Uterus (tissue), 4 donors: ENCODE data around the gene MVP. TPM values are rescaled to one million over a fixed set of nuclear protein-coding genes. Genes with fewer than 3 reads are reported as not detected.

Experiments
- DNase-seq, 2 donors: peaks; one replicate each; pipeline ENCODE4 v3.0.0-alpha.2; 2019 to 2020
- H3K27ac ChIP-seq, 2 donors: fragments of 200-600 bp; sonication (generic); 1 replicate in 1 of 2; 2 replicates in 1 of 2; pipeline ENCODE4 v1.5.1; 2016 to 2018
- H3K27me3 ChIP-seq, 2 donors: fragments of 200-600 bp; sonication (generic); one replicate each; pipeline ENCODE4 v1.5.1; 2018 to 2019; ENCODE audit warnings: control low read depth in 1 of 2
- H3K36me3 ChIP-seq, 2 donors: fragments of 200-600 bp; sonication (generic); one replicate each; pipeline ENCODE4 v1.5.1; 2019; ENCODE audit warnings: control low read depth in 1 of 2
- H3K4me1 ChIP-seq, 2 donors: fragments of 200-600 bp; sonication (generic); one replicate each; pipeline ENCODE4 v1.5.1; 2018 to 2019; ENCODE audit warnings: control low read depth in 1 of 2
- H3K4me3 ChIP-seq, 2 donors: fragments of 200-600 bp; sonication (generic); 1 replicate in 1 of 2; 2 replicates in 1 of 2; pipeline ENCODE4 v1.5.1; 2018 to 2019; ENCODE audit warnings: mild to moderate bottlenecking in 1 of 2
- H3K9me3 ChIP-seq, 2 donors: fragments of 200-600 bp; sonication (generic); one replicate each; pipeline ENCODE4 v1.5.1; 2019; ENCODE audit warnings: control low read depth in 1 of 2
- POLR2A ChIP-seq, 2 donors: fragments of 450-650 bp; IDR thresholded peaks; one replicate each; pipeline ENCODE4 v1.6.1; 2016; ENCODE audit warnings: antibody characterized with exemption in 2 of 2, mild to moderate bottlenecking in 1 of 2, moderate library complexity in 1 of 2
- intact Hi-C: fragments of 100-400 bp; cut with DNase I; formaldehyde crosslinking; loops from one replicate; pipeline ENCODE4 v1.15.1; 2023; ENCODE audit warnings: low total_unique reads
- total RNA-seq, 4 donors: library from RNA; depleted of rRNA in 3 of 4; stranded (reverse); fragments of >200 nt in 3 of 4; gene quantifications; one replicate each; pipeline versions ENCODE4 v1.1.0 to v1.2.4, GENCODE V29; 2014 to 2023
- TF ChIP-seq, protein P1 (sequence below), 4 experiments: fragments of 200-600 bp in 2 of 4; fragments of 450-650 bp in 2 of 4; sonication (generic) in 2 of 4; IDR thresholded peaks; one replicate each; pipeline ENCODE4 v1.5.1; 2016 to 2019; ENCODE audit warnings: antibody characterized with exemption in 4 of 4, mild to moderate bottlenecking in 2 of 4, moderate library complexity in 1 of 4
- donor health status: DM: yes; HTN: yes; CAD: no.

MVP gene
- total RNA-seq, 4 donors from 2014 or later: 38.4 to 132 (median 67.4) TPM

- TF ChIP-seq POLR2A (IDR thresholded peaks at IDR 0.05): no peak
- TF ChIP-seq, protein P1, sequence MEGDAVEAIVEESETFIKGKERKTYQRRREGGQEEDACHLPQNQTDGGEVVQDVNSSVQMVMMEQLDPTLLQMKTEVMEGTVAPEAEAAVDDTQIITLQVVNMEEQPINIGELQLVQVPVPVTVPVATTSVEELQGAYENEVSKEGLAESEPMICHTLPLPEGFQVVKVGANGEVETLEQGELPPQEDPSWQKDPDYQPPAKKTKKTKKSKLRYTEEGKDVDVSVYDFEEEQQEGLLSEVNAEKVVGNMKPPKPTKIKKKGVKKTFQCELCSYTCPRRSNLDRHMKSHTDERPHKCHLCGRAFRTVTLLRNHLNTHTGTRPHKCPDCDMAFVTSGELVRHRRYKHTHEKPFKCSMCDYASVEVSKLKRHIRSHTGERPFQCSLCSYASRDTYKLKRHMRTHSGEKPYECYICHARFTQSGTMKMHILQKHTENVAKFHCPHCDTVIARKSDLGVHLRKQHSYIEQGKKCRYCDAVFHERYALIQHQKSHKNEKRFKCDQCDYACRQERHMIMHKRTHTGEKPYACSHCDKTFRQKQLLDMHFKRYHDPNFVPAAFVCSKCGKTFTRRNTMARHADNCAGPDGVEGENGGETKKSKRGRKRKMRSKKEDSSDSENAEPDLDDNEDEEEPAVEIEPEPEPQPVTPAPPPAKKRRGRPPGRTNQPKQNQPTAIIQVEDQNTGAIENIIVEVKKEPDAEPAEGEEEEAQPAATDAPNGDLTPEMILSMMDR (IDR thresholded peaks at IDR 0.05): no peak
- Histone ChIP-seq H3K4me3 (no peak overlapping the region), H3K27ac (no peak overlapping the region), H3K36me3 (no peaks in the 10 kb centered on the region), H3K27me3 (no peaks in the 10 kb centered on the region), H3K4me1 (no peaks in the 10 kb centered on the region), H3K9me3 (no peaks in the 10 kb centered on the region)
- intact Hi-C loops: no loop called here
- DNase-seq: no peak
Observed at GRCh38 chr16:29834079-29834478, 13.8 kb downstream of the MVP start.

GRCh38 chr16:29835926-29836325, 15.7 kb downstream of the MVP start:
- no peaks in the 10 kb centered on the region for H3K4me1 ChIP-seq
- H3K9me3 ChIP-seq: no peaks in the 10 kb centered on the region
- DNase-seq: no peak
- TF ChIP-seq, protein P1 (IDR thresholded peaks at IDR 0.05): no peak
- no peak for TF ChIP-seq POLR2A (IDR thresholded peaks at IDR 0.05)
- no peak overlapping the region for H3K4me3 ChIP-seq
- H3K27me3 ChIP-seq: no peaks in the 10 kb centered on the region
- no peaks in the 10 kb centered on the region for H3K36me3 ChIP-seq
- intact Hi-C loops: no loop called here
- H3K27ac ChIP-seq: no peak overlapping the region

GRCh38 chr16:29836623-29837022, 16.4 kb downstream of the MVP start:
- no peak overlapping the region for H3K4me3 ChIP-seq
- H3K9me3 ChIP-seq: no peaks in the 10 kb centered on the region
- H3K4me1 ChIP-seq: no peaks in the 10 kb centered on the region
- no peaks in the 10 kb centered on the region for H3K27me3 ChIP-seq
- H3K36me3 ChIP-seq: no peaks in the 10 kb centered on the region
- H3K27ac ChIP-seq: no peak overlapping the region
- DNase-seq: no peak
- intact Hi-C loops: no loop called here
- TF ChIP-seq, protein P1 (IDR thresholded peaks at IDR 0.05): no peak

DNA sequence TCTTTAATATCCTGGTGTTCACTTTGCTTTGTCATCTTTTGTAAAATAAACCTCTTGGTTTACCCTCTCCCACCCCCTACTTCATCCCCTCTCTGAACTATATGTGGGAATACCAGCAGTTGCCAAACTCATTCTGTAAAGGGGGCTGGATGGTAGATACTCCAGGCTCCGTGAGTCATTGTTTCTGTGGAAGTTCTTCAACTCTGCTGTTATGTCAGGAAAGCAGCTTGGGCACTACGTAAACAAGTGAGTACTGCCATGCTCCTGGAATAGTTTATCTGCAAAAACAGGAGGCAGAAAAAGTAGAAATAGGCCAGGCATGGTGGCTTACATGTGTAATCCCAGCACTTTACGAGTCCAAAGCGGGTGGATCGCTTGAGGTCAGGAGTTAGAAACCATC, 17.6 kb downstream of the MVP start:
- no peak for DNase-seq
- TF ChIP-seq, protein P1 (IDR thresholded peaks at IDR 0.05): no peak
- TF ChIP-seq POLR2A (IDR thresholded peaks at IDR 0.05): no peak
- H3K4me1 ChIP-seq: no peaks in the 10 kb centered on the region
- no peak overlapping the region for H3K4me3 ChIP-seq
- no peaks in the 10 kb centered on the region for H3K36me3 ChIP-seq
- intact Hi-C loops: no loop called here
- H3K27ac ChIP-seq: no peak overlapping the region
- no peaks in the 10 kb centered on the region for H3K27me3 ChIP-seq
- H3K9me3 ChIP-seq: no peaks in the 10 kb centered on the region

GRCh38 chr16:29839822-29840221, 19.6 kb downstream of the MVP start:
- Histone ChIP-seq H3K36me3 (no peaks in the 10 kb centered on the region), H3K27me3 (no peaks in the 10 kb centered on the region), H3K4me1 (no peaks in the 10 kb centered on the region), H3K4me3 (no peak overlapping the region), H3K9me3 (no peaks in the 10 kb centered on the region), H3K27ac (no peak overlapping the region)
- DNase-seq: no peak
- intact Hi-C loops: no loop called here
- TF ChIP-seq, protein P1 (IDR thresholded peaks at IDR 0.05): no peak
- TF ChIP-seq POLR2A (IDR thresholded peaks at IDR 0.05): no peak
